HEK293 (cell line): ENCODE results near the gene RHBDD1.

Source experiments
- CTCF ChIA-PET: fragments of 350-600 bp; formaldehyde crosslinking; extraction: SDS; loops from one replicate; lab custom pipeline; 2021; ENCODE audit warnings: antibody characterized with exemption; lab: Yijun Ruan, JAX
- POLR2A ChIA-PET: fragments of 300-600 bp; formaldehyde crosslinking; extraction: SDS; loops from one replicate; lab custom pipeline; 2020; ENCODE audit warnings: antibody characterized with exemption, inconsistent platforms; lab: Yijun Ruan, JAX
- H3K27ac ChIP-seq: fragments of 200-500 bp; sonication (Bioruptor generic); 2 replicates; pipeline ENCODE4 v1.5.1; 2014; ENCODE audit warnings: low read depth, low read length, control low read depth, inconsistent platforms; ENCODE audit errors: extremely low read depth
- H3K36me3 ChIP-seq, 2 experiments: fragments of 200-500 bp in 1 of 2; sonication (Bioruptor generic) in 1 of 2; 1 replicate in 1 of 2; 2 replicates in 1 of 2; pipeline ENCODE4 v1.5.1; 2014 to 2017; ENCODE audit warnings: inconsistent platforms in 2 of 2, low read length in 2 of 2; ENCODE audit not compliant: control insufficient read depth in 2 of 2, insufficient read depth in 1 of 2
- H3K4me1 ChIP-seq: fragments of 200-500 bp; sonication (Bioruptor generic); 2 replicates; pipeline ENCODE4 v1.5.1; 2014; ENCODE audit warnings: mild to moderate bottlenecking, low read length, inconsistent platforms; ENCODE audit not compliant: control insufficient read depth, insufficient read depth
- H3K4me3 ChIP-seq: 2 replicates; pipeline ENCODE4 v1.5.1; 2011; ENCODE audit warnings: low read depth, mild to moderate bottlenecking, control low read depth, low read length, moderate library complexity
- H3K9me3 ChIP-seq: fragments of 200-500 bp; sonication (Bioruptor generic); 2 replicates; pipeline ENCODE4 v1.5.1; 2014; ENCODE audit warnings: low read depth, low read length, inconsistent platforms; ENCODE audit not compliant: control insufficient read depth, insufficient read depth
- HOXC10 ChIP-seq: sonication (generic); formaldehyde crosslinking; IDR thresholded peaks from 2 replicates; pipeline ENCODE4 v1.8.1; 2023; ENCODE audit warnings: mild to moderate bottlenecking, missing genetic modification reagents
- PRDM1 ChIP-seq: fragments of 450-650 bp; formaldehyde crosslinking; IDR thresholded peaks from 2 replicates; pipeline ENCODE4; 2016; ENCODE audit warnings: missing biosample characterization, missing genetic modification characterization
- ZBTB1 ChIP-seq: fragments of 450-650 bp; formaldehyde crosslinking; IDR thresholded peaks from 2 replicates; pipeline ENCODE4 v1.5.1; 2016; ENCODE audit warnings: missing biosample characterization, missing genetic modification characterization
- ZBTB48 ChIP-seq: fragments of 450-650 bp; formaldehyde crosslinking; IDR thresholded peaks from 2 replicates; pipeline ENCODE4 v1.5.1; 2016; ENCODE audit warnings: missing biosample characterization, missing genetic modification characterization
- ZBTB8A ChIP-seq: fragments of 450-650 bp; formaldehyde crosslinking; IDR thresholded peaks from 2 replicates; pipeline ENCODE4 v1.5.1; 2016; ENCODE audit warnings: missing biosample characterization, missing genetic modification characterization
- ZEB2 ChIP-seq: fragments of 450-650 bp; formaldehyde crosslinking; IDR thresholded peaks from 2 replicates; pipeline ENCODE4 v1.5.1; 2016; ENCODE audit warnings: missing biosample characterization, missing genetic modification characterization
- ZFP41 ChIP-seq: fragments of 450-650 bp; formaldehyde crosslinking; IDR thresholded peaks from 2 replicates; pipeline ENCODE4 v1.5.1; 2016; ENCODE audit warnings: missing biosample characterization, missing genetic modification characterization, borderline replicate concordance
- ZNF184 ChIP-seq: fragments of 450-650 bp; IDR thresholded peaks from 2 replicates; pipeline ENCODE4 v1.5.1; 2018; ENCODE audit warnings: missing biosample characterization, mild to moderate bottlenecking, missing genetic modification characterization
- ZNF211 ChIP-seq: fragments of 450-650 bp; formaldehyde crosslinking; IDR thresholded peaks from 2 replicates; pipeline ENCODE4 v1.5.1; 2016; ENCODE audit warnings: low read depth, missing biosample characterization, missing genetic modification characterization
- ZNF311 ChIP-seq: fragments of 450-650 bp; formaldehyde crosslinking; IDR thresholded peaks from 2 replicates; pipeline ENCODE4 v1.5.1; 2017; ENCODE audit warnings: missing biosample characterization, missing genetic modification characterization, borderline replicate concordance
- ZNF341 ChIP-seq: fragments of 450-650 bp; formaldehyde crosslinking; IDR thresholded peaks from 2 replicates; pipeline ENCODE4; 2016; ENCODE audit warnings: low read depth, missing biosample characterization, missing genetic modification characterization
- ZNF391 ChIP-seq: fragments of 450-650 bp; formaldehyde crosslinking; IDR thresholded peaks from 2 replicates; pipeline ENCODE4 v1.5.1; 2016; ENCODE audit warnings: low read depth, missing biosample characterization, missing genetic modification characterization, borderline replicate concordance
- ZNF394 ChIP-seq: fragments of 450-650 bp; formaldehyde crosslinking; IDR thresholded peaks from 2 replicates; pipeline ENCODE4 v1.5.1; 2016; ENCODE audit warnings: missing biosample characterization, missing genetic modification characterization, mild to moderate bottlenecking, moderate library complexity, borderline replicate concordance
- ZNF433 ChIP-seq: fragments of 450-650 bp; formaldehyde crosslinking; IDR thresholded peaks from 2 replicates; pipeline ENCODE4 v1.5.1; 2016; ENCODE audit warnings: missing biosample characterization, missing genetic modification characterization, low read depth
- ZNF585B ChIP-seq: fragments of 450-650 bp; formaldehyde crosslinking; IDR thresholded peaks from 2 replicates; pipeline ENCODE4 v1.5.1; 2016; ENCODE audit warnings: missing biosample characterization, missing genetic modification characterization
- ZNF629 ChIP-seq: fragments of 450-650 bp; formaldehyde crosslinking; IDR thresholded peaks from 2 replicates; pipeline ENCODE4 v1.5.1; 2017; ENCODE audit warnings: missing biosample characterization, missing genetic modification characterization
- ZNF785 ChIP-seq: fragments of 450-650 bp; formaldehyde crosslinking; IDR thresholded peaks from 2 replicates; pipeline ENCODE4 v1.5.1; 2016; ENCODE audit warnings: missing biosample characterization, missing genetic modification characterization
- ZNF792 ChIP-seq: fragments of 450-650 bp; formaldehyde crosslinking; IDR thresholded peaks from 2 replicates; pipeline ENCODE4 v1.5.1; 2016; ENCODE audit warnings: missing biosample characterization, missing genetic modification characterization
- ZXDB ChIP-seq: fragments of 450-650 bp; formaldehyde crosslinking; IDR thresholded peaks from 2 replicates; pipeline ENCODE4 v1.5.1; 2016; ENCODE audit warnings: missing biosample characterization, missing genetic modification characterization
- TF ChIP-seq, protein P1 (sequence below): fragments of 450-650 bp; formaldehyde crosslinking; IDR thresholded peaks from 2 replicates; pipeline ENCODE4 v1.5.1; 2016; ENCODE audit warnings: missing biosample characterization, missing genetic modification characterization
- TF ChIP-seq, protein P2 (sequence below): fragments of 450-650 bp; formaldehyde crosslinking; IDR thresholded peaks from 2 replicates; pipeline ENCODE4 v1.5.1; 2017; ENCODE audit warnings: missing biosample characterization, missing genetic modification characterization
- TF ChIP-seq, protein P3 (sequence below): fragments of 450-650 bp; formaldehyde crosslinking; IDR thresholded peaks from 2 replicates; pipeline ENCODE4 v1.5.1; 2016; ENCODE audit warnings: missing biosample characterization, missing genetic modification characterization
- TF ChIP-seq, protein P4 (sequence below): fragments of 450-650 bp; formaldehyde crosslinking; IDR thresholded peaks from 2 replicates; pipeline ENCODE4 v1.5.1; 2016; ENCODE audit warnings: missing biosample characterization, missing genetic modification characterization, low read depth
- TF ChIP-seq, protein P5 (sequence below): fragments of 450-650 bp; formaldehyde crosslinking; IDR thresholded peaks from 2 replicates; pipeline ENCODE4 v1.5.1; 2017; ENCODE audit warnings: missing biosample characterization, missing genetic modification characterization

The RHBDD1 gene

DNA sequence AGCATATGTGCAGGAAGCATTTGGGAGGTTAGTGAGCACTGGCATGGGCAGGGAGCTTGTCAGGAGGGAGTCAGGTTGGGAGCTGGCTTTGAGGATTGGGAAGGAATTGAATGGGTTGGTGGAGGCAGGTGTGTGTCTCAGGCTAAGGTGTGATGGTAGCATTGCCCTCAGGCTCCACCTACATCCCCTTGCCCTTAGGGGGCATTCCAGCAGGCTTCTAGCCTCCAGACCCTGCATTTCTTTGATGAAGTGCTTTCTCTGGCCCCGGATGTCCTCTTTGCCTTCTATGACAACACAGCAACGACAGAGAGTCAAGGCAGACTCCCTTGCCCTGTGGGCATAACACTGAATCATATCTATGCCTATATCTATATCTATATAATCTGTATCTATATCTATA, 13.5 kb downstream of the RHBDD1 start:
- Histone ChIP-seq H3K4me3 (no peak overlapping the region), H3K4me1 (no peaks in the 10 kb centered on the region), H3K27ac (no peak overlapping the region), H3K36me3 (peaks cover 0 to 4% of the 10 kb centered on the region in 2 experiments; a peak in 1 of 3 replicates), H3K9me3 (no peaks in the 10 kb centered on the region)
- POLR2A ChIA-PET: no interaction called here
- CTCF ChIA-PET: no interaction called here
- no peak for TF ChIP-seq ZBTB8A
- no peak for TF ChIP-seq ZNF585B (tag by site-specific recombination)
- no peak for TF ChIP-seq ZXDB (tag by site-specific recombination)
- TF ChIP-seq ZNF184 (tag by site-specific recombination): no peak
- TF ChIP-seq ZNF785 (tag by site-specific recombination): no peak
- TF ChIP-seq ZBTB1 (tag by site-specific recombination): no peak
- no peak for TF ChIP-seq ZBTB48 (tag by site-specific recombination)
- TF ChIP-seq ZNF391: no peak
- no peak for TF ChIP-seq ZNF311 (tag by site-specific recombination)
- TF ChIP-seq ZNF629 (tag by site-specific recombination): no peak
- TF ChIP-seq, protein P1, sequence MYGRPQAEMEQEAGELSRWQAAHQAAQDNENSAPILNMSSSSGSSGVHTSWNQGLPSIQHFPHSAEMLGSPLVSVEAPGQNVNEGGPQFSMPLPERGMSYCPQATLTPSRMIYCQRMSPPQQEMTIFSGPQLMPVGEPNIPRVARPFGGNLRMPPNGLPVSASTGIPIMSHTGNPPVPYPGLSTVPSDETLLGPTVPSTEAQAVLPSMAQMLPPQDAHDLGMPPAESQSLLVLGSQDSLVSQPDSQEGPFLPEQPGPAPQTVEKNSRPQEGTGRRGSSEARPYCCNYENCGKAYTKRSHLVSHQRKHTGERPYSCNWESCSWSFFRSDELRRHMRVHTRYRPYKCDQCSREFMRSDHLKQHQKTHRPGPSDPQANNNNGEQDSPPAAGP: no peak
- no peak for TF ChIP-seq ZNF433 (tag by site-specific recombination)
- TF ChIP-seq ZNF792: no peak
- TF ChIP-seq, protein P2, sequence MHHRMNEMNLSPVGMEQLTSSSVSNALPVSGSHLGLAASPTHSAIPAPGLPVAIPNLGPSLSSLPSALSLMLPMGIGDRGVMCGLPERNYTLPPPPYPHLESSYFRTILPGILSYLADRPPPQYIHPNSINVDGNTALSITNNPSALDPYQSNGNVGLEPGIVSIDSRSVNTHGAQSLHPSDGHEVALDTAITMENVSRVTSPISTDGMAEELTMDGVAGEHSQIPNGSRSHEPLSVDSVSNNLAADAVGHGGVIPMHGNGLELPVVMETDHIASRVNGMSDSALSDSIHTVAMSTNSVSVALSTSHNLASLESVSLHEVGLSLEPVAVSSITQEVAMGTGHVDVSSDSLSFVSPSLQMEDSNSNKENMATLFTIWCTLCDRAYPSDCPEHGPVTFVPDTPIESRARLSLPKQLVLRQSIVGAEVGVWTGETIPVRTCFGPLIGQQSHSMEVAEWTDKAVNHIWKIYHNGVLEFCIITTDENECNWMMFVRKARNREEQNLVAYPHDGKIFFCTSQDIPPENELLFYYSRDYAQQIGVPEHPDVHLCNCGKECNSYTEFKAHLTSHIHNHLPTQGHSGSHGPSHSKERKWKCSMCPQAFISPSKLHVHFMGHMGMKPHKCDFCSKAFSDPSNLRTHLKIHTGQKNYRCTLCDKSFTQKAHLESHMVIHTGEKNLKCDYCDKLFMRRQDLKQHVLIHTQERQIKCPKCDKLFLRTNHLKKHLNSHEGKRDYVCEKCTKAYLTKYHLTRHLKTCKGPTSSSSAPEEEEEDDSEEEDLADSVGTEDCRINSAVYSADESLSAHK (tag by site-specific recombination): no peak
- TF ChIP-seq ZNF394 (tag by site-specific recombination): no peak
- TF ChIP-seq, protein P3, sequence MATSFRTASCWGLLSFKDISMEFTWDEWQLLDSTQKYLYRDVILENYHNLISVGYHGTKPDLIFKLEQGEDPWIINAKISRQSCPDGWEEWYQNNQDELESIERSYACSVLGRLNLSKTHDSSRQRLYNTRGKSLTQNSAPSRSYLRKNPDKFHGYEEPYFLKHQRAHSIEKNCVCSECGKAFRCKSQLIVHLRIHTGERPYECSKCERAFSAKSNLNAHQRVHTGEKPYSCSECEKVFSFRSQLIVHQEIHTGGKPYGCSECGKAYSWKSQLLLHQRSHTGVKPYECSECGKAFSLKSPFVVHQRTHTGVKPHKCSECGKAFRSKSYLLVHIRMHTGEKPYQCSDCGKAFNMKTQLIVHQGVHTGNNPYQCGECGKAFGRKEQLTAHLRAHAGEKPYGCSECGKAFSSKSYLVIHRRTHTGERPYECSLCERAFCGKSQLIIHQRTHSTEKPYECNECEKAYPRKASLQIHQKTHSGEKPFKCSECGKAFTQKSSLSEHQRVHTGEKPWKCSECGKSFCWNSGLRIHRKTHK (tag by site-specific recombination): no peak
- no peak for TF ChIP-seq PRDM1
- no peak for TF ChIP-seq ZFP41 (tag by site-specific recombination)

GRCh38 chr2:226850024-226850423, 14.2 kb downstream of the RHBDD1 start:
- no peaks in the 10 kb centered on the region for H3K4me1 ChIP-seq
- ChIA-PET POLR2A (no interaction called here), CTCF (no interaction called here)
- H3K4me3 ChIP-seq: no peak overlapping the region
- no peaks in the 10 kb centered on the region for H3K9me3 ChIP-seq
- TF ChIP-seq, protein P4, sequence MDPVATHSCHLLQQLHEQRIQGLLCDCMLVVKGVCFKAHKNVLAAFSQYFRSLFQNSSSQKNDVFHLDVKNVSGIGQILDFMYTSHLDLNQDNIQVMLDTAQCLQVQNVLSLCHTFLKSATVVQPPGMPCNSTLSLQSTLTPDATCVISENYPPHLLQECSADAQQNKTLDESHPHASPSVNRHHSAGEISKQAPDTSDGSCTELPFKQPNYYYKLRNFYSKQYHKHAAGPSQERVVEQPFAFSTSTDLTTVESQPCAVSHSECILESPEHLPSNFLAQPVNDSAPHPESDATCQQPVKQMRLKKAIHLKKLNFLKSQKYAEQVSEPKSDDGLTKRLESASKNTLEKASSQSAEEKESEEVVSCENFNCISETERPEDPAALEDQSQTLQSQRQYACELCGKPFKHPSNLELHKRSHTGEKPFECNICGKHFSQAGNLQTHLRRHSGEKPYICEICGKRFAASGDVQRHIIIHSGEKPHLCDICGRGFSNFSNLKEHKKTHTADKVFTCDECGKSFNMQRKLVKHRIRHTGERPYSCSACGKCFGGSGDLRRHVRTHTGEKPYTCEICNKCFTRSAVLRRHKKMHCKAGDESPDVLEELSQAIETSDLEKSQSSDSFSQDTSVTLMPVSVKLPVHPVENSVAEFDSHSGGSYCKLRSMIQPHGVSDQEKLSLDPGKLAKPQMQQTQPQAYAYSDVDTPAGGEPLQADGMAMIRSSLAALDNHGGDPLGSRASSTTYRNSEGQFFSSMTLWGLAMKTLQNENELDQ (tag by site-specific recombination): no peak
- TF ChIP-seq HOXC10 (CRISPR knock-in tag) (no peak), ZEB2 (tag by site-specific recombination) (no peak), ZNF211 (tag by site-specific recombination) (no peak), ZNF341 (no peak)
- TF ChIP-seq, protein P5, sequence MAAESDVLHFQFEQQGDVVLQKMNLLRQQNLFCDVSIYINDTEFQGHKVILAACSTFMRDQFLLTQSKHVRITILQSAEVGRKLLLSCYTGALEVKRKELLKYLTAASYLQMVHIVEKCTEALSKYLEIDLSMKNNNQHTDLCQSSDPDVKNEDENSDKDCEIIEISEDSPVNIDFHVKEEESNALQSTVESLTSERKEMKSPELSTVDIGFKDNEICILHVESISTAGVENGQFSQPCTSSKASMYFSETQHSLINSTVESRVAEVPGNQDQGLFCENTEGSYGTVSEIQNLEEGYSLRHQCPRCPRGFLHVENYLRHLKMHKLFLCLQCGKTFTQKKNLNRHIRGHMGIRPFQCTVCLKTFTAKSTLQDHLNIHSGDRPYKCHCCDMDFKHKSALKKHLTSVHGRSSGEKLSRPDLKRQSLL (tag by site-specific recombination): no peak
- H3K36me3 ChIP-seq: peaks cover 0 to 4% of the 10 kb centered on the region in 2 experiments; a peak in 1 of 3 replicates
- H3K27ac ChIP-seq: no peak overlapping the region
